ENCODE measurements around the gene PLXDC1.

DNA sequence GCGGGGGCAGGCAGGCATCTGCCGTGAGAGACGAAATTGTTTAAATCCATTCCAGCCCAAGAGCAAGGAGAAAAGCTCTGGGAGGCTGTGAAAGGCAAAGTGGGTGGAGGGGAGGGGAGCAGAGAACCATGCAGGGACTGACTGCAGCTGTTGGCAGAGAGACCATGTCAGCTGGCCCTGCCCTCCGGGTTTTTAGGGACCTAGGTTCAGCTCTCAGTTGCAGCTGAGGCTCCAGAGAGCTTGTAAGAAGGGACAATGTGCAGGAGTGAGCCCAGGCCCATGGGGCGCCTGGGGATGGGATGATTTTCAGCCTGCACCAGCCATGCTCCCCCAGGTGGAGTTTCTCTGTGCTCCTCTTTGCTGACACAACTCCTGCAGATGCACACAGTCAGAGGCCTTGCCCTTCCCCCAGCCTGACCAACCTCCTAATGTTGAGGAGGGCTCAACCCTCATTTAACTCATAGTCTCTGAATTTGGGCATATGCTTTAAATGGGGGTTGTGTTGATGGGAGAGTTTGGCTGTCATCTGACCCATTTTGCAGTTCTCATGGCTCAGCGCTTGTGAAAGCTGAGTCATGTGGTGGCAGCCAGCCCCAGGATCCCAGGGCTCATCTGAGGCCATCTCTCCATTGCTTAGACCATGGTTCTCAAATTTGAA lies 70.9 kb downstream of the PLXDC1 start:
- TF ChIP-seq, protein P1, sequence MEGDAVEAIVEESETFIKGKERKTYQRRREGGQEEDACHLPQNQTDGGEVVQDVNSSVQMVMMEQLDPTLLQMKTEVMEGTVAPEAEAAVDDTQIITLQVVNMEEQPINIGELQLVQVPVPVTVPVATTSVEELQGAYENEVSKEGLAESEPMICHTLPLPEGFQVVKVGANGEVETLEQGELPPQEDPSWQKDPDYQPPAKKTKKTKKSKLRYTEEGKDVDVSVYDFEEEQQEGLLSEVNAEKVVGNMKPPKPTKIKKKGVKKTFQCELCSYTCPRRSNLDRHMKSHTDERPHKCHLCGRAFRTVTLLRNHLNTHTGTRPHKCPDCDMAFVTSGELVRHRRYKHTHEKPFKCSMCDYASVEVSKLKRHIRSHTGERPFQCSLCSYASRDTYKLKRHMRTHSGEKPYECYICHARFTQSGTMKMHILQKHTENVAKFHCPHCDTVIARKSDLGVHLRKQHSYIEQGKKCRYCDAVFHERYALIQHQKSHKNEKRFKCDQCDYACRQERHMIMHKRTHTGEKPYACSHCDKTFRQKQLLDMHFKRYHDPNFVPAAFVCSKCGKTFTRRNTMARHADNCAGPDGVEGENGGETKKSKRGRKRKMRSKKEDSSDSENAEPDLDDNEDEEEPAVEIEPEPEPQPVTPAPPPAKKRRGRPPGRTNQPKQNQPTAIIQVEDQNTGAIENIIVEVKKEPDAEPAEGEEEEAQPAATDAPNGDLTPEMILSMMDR (IDR thresholded peaks at IDR 0.05) = no peak
- TF ChIP-seq SIN3A (IDR thresholded peaks at IDR 0.05; ENCODE audit: borderline replicate concordance, insufficient read depth, low read depth, low read length) (no peak), POLR2AphosphoS5 (IDR thresholded peaks at IDR 0.05; ENCODE audit: low read depth, low read length) (no peak), TCF7L2 (IDR thresholded peaks at IDR 0.05; ENCODE audit: low read depth, low read length) (no peak)
- TF ChIP-seq, protein P2, sequence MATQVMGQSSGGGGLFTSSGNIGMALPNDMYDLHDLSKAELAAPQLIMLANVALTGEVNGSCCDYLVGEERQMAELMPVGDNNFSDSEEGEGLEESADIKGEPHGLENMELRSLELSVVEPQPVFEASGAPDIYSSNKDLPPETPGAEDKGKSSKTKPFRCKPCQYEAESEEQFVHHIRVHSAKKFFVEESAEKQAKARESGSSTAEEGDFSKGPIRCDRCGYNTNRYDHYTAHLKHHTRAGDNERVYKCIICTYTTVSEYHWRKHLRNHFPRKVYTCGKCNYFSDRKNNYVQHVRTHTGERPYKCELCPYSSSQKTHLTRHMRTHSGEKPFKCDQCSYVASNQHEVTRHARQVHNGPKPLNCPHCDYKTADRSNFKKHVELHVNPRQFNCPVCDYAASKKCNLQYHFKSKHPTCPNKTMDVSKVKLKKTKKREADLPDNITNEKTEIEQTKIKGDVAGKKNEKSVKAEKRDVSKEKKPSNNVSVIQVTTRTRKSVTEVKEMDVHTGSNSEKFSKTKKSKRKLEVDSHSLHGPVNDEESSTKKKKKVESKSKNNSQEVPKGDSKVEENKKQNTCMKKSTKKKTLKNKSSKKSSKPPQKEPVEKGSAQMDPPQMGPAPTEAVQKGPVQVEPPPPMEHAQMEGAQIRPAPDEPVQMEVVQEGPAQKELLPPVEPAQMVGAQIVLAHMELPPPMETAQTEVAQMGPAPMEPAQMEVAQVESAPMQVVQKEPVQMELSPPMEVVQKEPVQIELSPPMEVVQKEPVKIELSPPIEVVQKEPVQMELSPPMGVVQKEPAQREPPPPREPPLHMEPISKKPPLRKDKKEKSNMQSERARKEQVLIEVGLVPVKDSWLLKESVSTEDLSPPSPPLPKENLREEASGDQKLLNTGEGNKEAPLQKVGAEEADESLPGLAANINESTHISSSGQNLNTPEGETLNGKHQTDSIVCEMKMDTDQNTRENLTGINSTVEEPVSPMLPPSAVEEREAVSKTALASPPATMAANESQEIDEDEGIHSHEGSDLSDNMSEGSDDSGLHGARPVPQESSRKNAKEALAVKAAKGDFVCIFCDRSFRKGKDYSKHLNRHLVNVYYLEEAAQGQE (IDR thresholded peaks at IDR 0.05; ENCODE audit: insufficient read depth in 1 of 2, low read depth in 2 of 2, low read length in 1 of 2) = no peak

Measured in Panc1 (cell line).